ENCODE data around the gene SPNS3.

Gene SPNS3

DNA sequence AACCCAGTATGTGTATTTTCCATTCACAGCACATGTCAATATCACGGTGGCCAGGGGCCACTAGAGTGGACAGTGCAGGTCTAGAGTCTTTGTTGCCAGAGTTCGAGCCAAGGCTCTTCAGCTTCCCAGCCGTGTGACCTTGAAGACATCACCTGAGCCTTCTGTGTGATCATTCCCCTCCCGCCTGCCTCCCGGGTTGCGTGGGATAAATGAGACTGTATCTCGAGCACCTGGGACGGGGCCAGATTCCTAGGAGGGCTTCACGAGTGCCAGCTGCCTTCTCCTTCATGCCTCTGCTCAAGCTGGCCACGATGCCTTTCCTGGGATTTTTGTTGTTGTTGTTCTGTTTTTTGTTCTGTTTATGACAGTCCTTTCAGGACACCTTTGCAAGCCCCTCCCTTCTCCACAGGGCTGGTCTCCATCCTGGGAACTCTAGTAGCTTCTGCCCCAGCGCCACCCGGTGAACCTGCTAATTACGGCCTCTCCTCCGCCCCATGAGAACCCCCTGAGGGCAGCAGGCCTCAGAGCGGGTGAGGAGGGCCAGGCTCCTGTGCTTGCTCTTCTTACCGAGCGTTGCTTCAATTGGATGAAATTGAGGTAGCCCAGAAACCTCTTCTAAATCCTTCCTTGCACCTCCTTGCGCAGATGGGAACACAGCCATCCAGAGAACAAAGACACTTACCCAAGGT lies 68.9 kb downstream of the SPNS3 start:
- H3K27ac ChIP-seq = no peak overlapping the region
- TF ChIP-seq, protein P1, sequence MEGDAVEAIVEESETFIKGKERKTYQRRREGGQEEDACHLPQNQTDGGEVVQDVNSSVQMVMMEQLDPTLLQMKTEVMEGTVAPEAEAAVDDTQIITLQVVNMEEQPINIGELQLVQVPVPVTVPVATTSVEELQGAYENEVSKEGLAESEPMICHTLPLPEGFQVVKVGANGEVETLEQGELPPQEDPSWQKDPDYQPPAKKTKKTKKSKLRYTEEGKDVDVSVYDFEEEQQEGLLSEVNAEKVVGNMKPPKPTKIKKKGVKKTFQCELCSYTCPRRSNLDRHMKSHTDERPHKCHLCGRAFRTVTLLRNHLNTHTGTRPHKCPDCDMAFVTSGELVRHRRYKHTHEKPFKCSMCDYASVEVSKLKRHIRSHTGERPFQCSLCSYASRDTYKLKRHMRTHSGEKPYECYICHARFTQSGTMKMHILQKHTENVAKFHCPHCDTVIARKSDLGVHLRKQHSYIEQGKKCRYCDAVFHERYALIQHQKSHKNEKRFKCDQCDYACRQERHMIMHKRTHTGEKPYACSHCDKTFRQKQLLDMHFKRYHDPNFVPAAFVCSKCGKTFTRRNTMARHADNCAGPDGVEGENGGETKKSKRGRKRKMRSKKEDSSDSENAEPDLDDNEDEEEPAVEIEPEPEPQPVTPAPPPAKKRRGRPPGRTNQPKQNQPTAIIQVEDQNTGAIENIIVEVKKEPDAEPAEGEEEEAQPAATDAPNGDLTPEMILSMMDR (conservative IDR thresholded peaks at IDR 0.05) = no peak

DNA sequence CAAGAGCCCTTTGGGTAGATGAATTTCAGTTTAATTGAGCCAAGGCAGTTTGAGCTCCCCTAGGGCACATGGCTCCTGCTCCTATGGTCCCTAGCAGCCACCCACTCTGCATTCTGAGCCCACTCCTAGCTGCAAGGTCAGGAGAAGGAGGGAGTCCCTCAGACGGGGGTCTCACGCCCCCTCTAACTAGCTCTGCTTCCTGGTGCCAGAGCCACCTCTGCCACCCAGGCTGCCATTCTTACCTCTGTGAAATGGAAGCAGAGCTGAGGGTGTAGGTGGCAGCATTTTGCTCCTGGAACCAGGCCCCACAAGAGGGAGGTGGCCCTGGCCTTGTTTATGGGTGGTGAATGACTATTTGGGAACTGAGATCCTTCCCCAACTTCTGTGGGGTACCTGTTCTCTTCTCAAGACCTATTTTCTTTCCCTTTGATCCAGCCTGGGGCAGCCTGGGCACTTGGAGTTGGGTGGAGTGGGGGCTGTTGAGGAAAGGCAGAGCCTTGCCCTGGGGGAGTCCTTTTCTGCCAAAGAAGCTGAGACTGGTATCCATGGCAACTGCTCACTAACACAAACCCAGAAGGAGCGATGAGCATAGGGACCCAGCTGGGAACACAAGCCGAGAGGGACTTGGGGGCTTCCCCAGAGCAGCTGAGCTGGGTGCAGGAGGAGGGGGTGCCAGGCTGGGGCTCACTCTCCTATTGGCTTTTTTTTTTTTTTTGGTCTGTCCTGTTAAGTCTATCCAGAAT lies 69.7 kb downstream of the SPNS3 start:
- TF ChIP-seq, protein P1 (conservative IDR thresholded peaks at IDR 0.05) = no peak
- H3K27ac ChIP-seq = no peak overlapping the region

DNA sequence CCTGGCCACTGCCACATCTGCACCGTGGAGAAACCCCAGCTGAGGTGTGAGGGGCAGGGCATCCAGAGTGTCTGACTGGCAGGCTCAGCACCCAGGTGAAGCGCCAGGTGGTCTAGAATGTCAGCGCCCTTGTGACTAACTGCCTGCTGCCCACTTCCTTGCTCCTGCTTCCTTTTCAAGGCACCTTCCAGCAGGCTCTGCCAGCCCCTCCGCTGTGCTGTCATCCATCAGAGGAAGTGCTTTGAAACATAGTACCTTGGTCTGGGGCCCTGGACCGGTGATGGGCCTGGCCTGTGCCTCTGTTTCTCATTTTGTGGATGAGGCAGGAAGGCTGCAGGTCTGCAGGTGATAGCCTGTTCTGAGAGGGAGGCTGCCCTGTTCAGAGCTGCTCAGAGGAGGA lies 70.4 kb downstream of the SPNS3 start:
- H3K27ac ChIP-seq = no peak overlapping the region

DNA sequence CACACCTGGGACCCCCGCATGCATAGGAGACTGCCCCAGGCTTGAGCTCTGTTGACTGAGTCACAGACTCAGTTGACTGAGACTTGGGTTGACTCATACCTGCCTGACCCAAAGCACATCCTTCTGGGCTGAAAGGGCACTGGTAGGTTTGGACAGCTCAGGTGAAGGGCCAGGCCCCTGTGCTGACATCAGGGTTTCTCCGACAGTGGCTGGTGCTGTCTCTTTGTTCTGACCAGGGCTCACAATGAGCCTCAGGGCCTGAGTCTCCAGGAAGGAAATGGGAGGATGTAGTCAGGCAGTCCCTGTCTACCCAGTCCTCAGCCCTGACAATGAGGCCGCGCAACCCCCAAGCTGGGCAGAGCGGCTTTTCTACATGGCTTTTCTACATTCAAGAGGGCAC lies 71.4 kb downstream of the SPNS3 start:
- H3K27ac ChIP-seq = no peak overlapping the region
- TF ChIP-seq, protein P1 (conservative IDR thresholded peaks at IDR 0.05) = no peak

More for the DNA sequence above, 70.4 kb downstream of the SPNS3 start:
- TF ChIP-seq, protein P1 (conservative IDR thresholded peaks at IDR 0.05) = no peak

DNA sequence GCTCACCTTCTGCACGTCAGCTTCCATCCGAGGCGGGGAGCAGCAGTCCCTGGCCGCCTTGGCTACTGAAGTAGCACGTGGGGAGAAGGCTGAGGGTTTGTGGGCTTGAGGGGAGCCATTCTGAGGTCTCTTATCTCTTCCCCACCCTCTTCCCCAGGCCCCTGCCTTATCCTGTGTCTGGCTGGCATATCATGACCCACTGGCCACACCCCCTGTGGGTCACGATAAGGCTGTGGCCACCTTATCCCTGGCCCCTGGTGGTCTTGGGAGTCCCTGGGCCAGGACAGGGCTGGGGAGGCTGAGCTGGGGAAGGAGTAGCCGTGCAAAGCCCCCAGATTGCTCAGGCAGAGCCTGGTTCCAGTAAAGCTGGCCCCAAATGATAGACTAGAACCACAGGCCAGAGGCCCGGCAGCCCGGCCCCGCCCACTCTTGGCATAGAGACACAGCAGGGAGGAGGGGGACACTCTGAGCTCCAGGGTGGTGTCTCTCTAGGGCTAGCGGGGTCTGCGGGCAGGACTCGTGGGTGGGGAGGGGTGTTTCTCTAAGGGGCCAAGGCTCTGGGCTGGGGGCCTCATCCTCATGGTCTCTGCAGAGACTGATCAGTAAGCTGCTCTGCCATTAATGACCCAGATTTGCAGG lies 72.6 kb downstream of the SPNS3 start:
- no peak overlapping the region for H3K27ac ChIP-seq
- TF ChIP-seq, protein P1 (conservative IDR thresholded peaks at IDR 0.05) = no peak

DNA sequence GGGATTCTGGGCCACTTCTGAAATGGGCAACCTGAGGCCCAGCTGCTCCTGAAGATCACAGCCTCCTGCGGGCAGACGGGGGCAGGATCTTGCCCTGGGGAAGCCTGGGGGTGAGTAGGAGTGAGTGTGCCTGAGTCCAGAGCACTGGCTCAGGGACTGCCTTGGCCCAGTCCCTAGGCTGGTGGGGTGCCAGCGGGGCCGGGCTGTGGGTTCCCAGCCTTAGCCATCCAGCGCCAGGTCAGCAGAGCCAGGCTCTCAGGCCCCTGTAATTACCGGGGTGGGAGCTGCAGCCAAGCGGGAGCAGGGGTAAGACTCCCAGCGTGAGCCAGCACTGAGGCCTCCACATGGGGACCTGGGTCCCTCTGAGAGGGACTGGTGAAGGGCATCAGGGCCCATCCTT lies 73.2 kb downstream of the SPNS3 start:
- no peak overlapping the region for H3K27ac ChIP-seq
- TF ChIP-seq, protein P1 (conservative IDR thresholded peaks at IDR 0.05) = no peak

DNA sequence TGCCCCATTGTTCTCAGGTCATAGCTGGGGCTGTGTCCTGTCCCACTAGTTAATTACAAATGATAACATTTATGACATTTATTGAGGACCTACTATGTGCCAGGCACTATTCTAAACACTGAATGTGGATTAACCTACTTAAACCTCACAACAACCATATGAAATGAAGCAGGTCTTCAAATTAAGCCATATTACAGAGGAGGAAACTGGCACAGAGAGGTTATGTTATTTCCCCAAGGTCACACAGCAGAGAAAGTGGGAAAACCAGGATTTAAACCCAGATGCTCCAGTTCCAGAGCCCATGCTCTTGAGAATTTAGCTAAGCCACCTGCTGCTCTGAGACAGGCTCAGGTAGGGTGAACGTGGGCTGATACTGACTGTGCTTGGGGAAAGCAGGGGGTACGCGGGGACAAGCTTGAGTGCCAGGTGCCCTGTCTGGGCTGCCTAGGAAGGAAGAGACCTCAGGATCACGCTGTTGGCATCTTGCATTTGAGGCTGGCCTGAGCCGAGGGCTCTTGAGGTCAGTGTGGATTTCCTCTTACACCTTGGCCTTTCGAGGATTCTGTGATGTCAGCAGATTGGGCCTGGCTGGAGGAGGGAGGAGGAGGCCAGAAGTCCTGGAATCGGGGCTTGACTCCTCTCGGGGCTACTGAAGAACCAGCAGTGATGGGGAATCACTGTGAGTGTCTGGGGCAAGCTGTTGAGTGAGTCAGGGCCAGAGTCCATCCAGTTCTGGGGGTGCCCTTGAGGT lies 73.8 kb downstream of the SPNS3 start:
- no peak overlapping the region for H3K27ac ChIP-seq
- TF ChIP-seq, protein P1 (conservative IDR thresholded peaks at IDR 0.05) = no peak
